ENCODE results near the gene SUPT6H.

DNA sequence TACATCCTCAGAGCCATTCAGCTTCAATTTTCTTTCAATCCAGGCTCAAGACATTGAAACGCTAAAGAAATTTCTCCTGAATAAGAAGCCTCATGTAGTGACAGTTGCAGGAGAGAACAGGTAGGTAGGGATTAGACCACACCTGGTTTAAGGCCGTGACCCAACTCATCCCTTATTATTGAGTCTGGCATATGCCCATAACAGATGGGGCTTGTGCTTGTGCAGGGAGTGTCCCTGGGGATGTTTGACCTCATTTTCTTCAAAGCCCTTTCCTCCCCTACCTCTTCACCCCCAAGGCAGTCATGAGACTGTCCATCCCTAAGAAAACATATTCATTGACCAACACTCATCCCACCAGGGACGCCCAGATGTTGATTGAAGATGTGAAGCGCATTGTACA is 24.3 kb downstream of the SUPT6H start:
- TF ChIP-seq POLR2A (IDR thresholded peaks at IDR 0.05), result no peak
- TF ChIP-seq, protein P1, sequence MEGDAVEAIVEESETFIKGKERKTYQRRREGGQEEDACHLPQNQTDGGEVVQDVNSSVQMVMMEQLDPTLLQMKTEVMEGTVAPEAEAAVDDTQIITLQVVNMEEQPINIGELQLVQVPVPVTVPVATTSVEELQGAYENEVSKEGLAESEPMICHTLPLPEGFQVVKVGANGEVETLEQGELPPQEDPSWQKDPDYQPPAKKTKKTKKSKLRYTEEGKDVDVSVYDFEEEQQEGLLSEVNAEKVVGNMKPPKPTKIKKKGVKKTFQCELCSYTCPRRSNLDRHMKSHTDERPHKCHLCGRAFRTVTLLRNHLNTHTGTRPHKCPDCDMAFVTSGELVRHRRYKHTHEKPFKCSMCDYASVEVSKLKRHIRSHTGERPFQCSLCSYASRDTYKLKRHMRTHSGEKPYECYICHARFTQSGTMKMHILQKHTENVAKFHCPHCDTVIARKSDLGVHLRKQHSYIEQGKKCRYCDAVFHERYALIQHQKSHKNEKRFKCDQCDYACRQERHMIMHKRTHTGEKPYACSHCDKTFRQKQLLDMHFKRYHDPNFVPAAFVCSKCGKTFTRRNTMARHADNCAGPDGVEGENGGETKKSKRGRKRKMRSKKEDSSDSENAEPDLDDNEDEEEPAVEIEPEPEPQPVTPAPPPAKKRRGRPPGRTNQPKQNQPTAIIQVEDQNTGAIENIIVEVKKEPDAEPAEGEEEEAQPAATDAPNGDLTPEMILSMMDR (IDR thresholded peaks at IDR 0.05), result no peak
